ENCODE results near the gene LUC7L2. TPM values are rescaled to one million over a fixed set of nuclear protein-coding genes. Genes with fewer than 3 reads are reported as not detected.

LUC7L2 gene
- total and polyA plus RNA-seq, 9 of the 15 experiments (the other 6 are each of a cell fraction or from before 2014, with no cell fraction given), result 56.1 to 207 (median 141) TPM

GRCh38 chr7:139451638-139452037 is 91.9 kb downstream of the LUC7L2 start (continued):
- TF ChIP-seq FOXK2 (conservative IDR thresholded peaks at IDR 0.05 in 1 of 2, IDR thresholded peaks at IDR 0.05 in 1 of 2; ENCODE audit: low read depth in 2 of 2) (peak in 1 of 2 experiments; percentile 61; a peak in 1 of 4 replicates), ERF (CRISPR knock-in tag; IDR thresholded peaks at IDR 0.05) (no peak), TBL1XR1 (IDR thresholded peaks at IDR 0.05; ENCODE audit: low read length in 2 of 2) (no peak), NBN (IDR thresholded peaks at IDR 0.05; ENCODE audit: low read depth) (no peak), PKNOX1 (IDR thresholded peaks at IDR 0.05) (peak; percentile 81), JUND (IDR thresholded peaks at IDR 0.05; ENCODE audit: borderline replicate concordance, low read depth, low read length) (0 out of 2 replicates have a peak, but pooled peaks have one; percentile 23), JUND (tag; IDR thresholded peaks at IDR 0.05; ENCODE audit: borderline replicate concordance, low read depth, low read length) (peak; percentile 25; the same call in 1 of the 3 replicates), SMARCC2 (IDR thresholded peaks at IDR 0.05; ENCODE audit: low read depth) (0 out of 2 replicates have a peak, but pooled peaks have one; percentile 27), RBM34 (IDR thresholded peaks at IDR 0.05; ENCODE audit: borderline replicate concordance, insufficient read depth, low read length) (no peak), DDX20 (tag; IDR thresholded peaks at IDR 0.05; ENCODE audit: low read depth) (no peak), TAF15 (IDR thresholded peaks at IDR 0.05; ENCODE audit: low read depth, low read length) (no peak), KLF16 (IDR thresholded peaks at IDR 0.05) (0 out of 2 replicates have a peak, but pooled peaks have one; percentile 12), SPI1 (IDR thresholded peaks at IDR 0.05; ENCODE audit: borderline replicate concordance, low read depth, low read length) (peak; percentile 70; the same call in 1 of the 2 replicates), ZBTB2 (IDR thresholded peaks at IDR 0.05) (no peak), TBP (optimal IDR thresholded peaks at IDR 0.05; ENCODE audit: low read depth, low read length) (no peak), SMARCE1 (IDR thresholded peaks at IDR 0.05) (no peak), HNRNPLL (IDR thresholded peaks at IDR 0.05; ENCODE audit: low read depth, low read length, poor library complexity, severe bottlenecking) (no peak), USF2 (CRISPR knock-in tag; IDR thresholded peaks at IDR 0.05) (peak; percentile 42), MAX (CRISPR knock-in tag; IDR thresholded peaks at IDR 0.05) (peak; percentile 50; the same call in 1 of the 2 replicates), SETDB1 (IDR thresholded peaks at IDR 0.05; ENCODE audit: low read length) (no peak), SMAD3 (CRISPR knock-in tag; conservative IDR thresholded peaks at IDR 0.05) (no peak), ARNT (IDR thresholded peaks at IDR 0.05) (peak in 1 of 2 experiments; percentile 57; a peak in 1 of 4 replicates), GATA2 (CRISPR knock-in tag; IDR thresholded peaks at IDR 0.05) (0 out of 2 replicates have a peak, but pooled peaks have one; percentile 29), NR4A1 (CRISPR knock-in tag; IDR thresholded peaks at IDR 0.05) (no peak), NR4A1 (tag; IDR thresholded peaks at IDR 0.05) (no peak)
- TF ChIP-seq, protein P1, sequence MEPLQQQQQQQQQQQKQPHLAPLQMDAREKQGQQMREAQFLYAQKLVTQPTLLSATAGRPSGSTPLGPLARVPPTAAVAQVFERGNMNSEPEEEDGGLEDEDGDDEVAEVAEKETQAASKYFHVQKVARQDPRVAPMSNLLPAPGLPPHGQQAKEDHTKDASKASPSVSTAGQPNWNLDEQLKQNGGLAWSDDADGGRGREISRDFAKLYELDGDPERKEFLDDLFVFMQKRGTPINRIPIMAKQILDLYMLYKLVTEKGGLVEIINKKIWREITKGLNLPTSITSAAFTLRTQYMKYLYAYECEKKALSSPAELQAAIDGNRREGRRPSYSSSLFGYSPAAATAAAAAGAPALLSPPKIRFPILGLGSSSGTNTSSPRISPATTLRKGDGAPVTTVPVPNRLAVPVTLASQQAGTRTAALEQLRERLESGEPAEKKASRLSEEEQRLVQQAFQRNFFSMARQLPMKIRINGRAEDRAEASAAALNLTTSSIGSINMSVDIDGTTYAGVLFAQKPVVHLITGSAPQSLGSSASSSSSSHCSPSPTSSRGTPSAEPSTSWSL (CRISPR knock-in tag; IDR thresholded peaks at IDR 0.05; ENCODE audit: borderline replicate concordance), result no peak
